IMR-90 (cell line): ENCODE results near the gene CHSY3.

Experiments
- CEBPB ChIP-seq: IDR thresholded peaks from 2 replicates; pipeline ENCODE4 v1.6.1; 2012; ENCODE audit warnings: low read depth, low read length, improper control_type of control experiment
- CHD1 ChIP-seq: IDR thresholded peaks from 2 replicates; pipeline ENCODE4 v1.6.1; 2012; ENCODE audit warnings: low read depth, low read length, improper control_type of control experiment
- CTCF ChIP-seq: conservative IDR thresholded peaks from 2 replicates; pipeline ENCODE4 v1.5.1; 2012; ENCODE audit warnings: mild to moderate bottlenecking, low read depth, low read length, improper control_type of control experiment
- MAFK ChIP-seq: IDR thresholded peaks from 2 replicates; pipeline ENCODE4 v1.6.1; 2012; ENCODE audit warnings: low read depth, low read length, improper control_type of control experiment
- MAZ ChIP-seq: IDR thresholded peaks from 2 replicates; pipeline ENCODE4 v1.6.1; 2012; ENCODE audit warnings: low read depth, mild to moderate bottlenecking, low read length, improper control_type of control experiment, moderate library complexity, borderline replicate concordance
- MXI1 ChIP-seq: IDR thresholded peaks from 2 replicates; pipeline ENCODE4 v1.6.1; 2012; ENCODE audit warnings: low read depth, mild to moderate bottlenecking, low read length, moderate library complexity, borderline replicate concordance
- POLR2A ChIP-seq: IDR thresholded peaks from 2 replicates; pipeline ENCODE4 v1.6.1; 2012; ENCODE audit warnings: mild to moderate bottlenecking, low read depth, low read length
- RAD21 ChIP-seq: IDR thresholded peaks from 2 replicates; pipeline ENCODE4 v1.6.1; 2012; ENCODE audit warnings: low read length, improper control_type of control experiment
- RCOR1 ChIP-seq: IDR thresholded peaks from 2 replicates; pipeline ENCODE4 v1.6.1; 2012; ENCODE audit warnings: mild to moderate bottlenecking, low read length, improper control_type of control experiment; ENCODE audit not compliant: insufficient replicate concordance
- RFX5 ChIP-seq: IDR thresholded peaks from 2 replicates; pipeline ENCODE4 v1.8.0; 2012; ENCODE audit warnings: low read depth, mild to moderate bottlenecking, low read length, moderate library complexity
- SMC3 ChIP-seq: fragments of 150-350 bp; IDR thresholded peaks from 2 replicates; pipeline ENCODE4 v1.6.1; 2016; ENCODE audit warnings: low read depth, mild to moderate bottlenecking, antibody characterized with exemption, low read length, moderate library complexity
- TF ChIP-seq, protein P1 (sequence below): fragments of 150-350 bp; IDR thresholded peaks from 2 replicates; pipeline ENCODE4 v1.6.1; 2017; ENCODE audit warnings: mild to moderate bottlenecking, antibody characterized with exemption, low read length, low read depth

GRCh38 chr5:130151239-130151638, 247.0 kb downstream of the CHSY3 start:
- TF ChIP-seq CTCF (no peak), RAD21 (no peak), CEBPB (no peak), POLR2A (no peak), SMC3 (no peak), CHD1 (no peak), RFX5 (no peak), MAZ (no peak), MAFK (no peak), MXI1 (no peak), RCOR1 (no peak)
- TF ChIP-seq, protein P1, sequence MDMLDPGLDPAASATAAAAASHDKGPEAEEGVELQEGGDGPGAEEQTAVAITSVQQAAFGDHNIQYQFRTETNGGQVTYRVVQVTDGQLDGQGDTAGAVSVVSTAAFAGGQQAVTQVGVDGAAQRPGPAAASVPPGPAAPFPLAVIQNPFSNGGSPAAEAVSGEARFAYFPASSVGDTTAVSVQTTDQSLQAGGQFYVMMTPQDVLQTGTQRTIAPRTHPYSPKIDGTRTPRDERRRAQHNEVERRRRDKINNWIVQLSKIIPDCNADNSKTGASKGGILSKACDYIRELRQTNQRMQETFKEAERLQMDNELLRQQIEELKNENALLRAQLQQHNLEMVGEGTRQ = no peak
